HG03025 (cell line): Measurements from ENCODE around the gene UBL4A.

Source experiments
- ATAC-seq: cut with Tn5 transposase; IDR thresholded peaks from one replicate; pipeline ENCODE4 v1.9.1; 2021; ENCODE audit warnings: mild to moderate bottlenecking, moderate library complexity; ENCODE audit not compliant: unreplicated experiment, low FRiP score

UBL4A gene

DNA sequence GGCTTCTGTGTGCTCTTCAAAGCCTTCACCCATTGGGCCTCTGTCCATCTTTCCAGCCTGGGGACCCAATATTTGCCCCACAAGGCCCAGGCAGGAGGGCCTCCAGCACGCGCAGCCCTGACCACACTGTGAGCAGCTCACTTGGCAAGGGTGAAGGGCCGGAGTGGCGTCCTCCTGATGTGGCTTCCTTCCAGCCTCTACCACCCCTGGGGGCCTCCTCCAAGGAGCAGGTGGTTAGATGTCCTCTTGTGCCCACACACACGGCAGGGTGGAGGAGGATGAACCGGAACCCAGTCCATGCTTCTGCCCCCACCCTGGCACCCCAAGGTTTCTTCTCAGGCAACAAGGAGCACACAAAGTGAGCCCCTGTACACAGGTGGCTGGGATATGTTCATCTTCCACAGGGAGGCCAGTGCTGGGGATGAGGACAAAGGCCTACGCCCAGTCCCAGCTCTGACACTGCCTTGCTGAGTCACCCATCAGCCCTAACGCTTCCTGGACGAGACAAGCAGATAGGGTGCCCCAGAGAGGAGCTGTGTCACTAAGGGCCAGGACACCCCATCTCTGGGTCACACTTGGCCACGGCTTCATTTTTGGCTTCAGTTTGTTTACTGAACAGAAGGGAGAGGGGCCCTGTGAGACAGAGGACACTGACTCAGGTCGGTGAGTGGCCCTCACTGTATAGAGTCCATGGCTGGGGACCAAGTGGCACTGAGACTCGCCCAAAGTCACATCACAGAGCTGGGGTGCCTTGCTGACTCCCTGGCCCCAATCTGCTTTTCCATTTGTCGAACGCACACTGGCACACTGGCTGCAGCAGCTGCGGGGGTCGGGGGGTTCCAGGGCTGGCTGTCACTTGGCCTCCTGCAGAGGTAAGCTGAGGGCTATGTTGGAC, 1.9 kb downstream of the UBL4A start:
- no peak for ATAC-seq

DNA sequence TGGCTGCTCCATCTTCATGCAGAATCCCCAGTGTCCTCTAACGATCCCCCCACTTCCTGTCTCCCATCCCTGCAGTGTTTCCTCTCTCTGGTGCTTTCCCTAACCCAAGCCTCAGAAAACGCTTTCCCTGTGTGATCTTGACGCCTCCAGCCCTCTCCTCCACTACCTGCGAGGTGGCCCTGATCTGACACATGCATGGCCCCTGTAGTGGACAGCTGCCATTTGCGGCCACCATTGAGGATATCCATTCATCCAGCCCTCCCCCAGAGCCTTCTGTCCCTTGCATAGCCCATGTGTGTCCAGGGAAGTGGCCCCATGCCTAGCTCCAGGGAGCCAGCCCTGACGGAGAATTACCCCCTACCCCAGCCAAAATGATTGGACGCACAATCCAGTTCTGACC, 3.1 kb downstream of the UBL4A start:
- no peak for ATAC-seq

DNA sequence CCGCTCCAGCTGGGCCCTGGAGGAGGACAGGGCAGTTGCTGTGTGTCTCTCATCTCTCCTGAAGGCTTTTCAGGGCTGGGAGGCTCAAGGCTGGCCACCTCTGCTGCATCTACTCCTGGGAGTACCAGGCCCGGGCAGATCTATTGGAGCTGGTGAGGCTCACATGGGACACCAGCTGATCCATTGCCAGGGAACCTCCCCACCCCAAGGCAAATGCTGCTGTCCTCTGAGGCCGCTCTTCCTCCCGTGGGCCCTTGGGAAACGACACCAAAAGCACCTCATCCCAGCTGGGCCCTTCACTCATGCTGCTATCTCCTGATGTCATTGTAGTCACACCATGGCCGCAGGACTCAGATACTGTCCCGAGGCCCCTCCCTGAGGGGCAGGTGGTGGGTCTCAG, 3.6 kb downstream of the UBL4A start:
- no peak for ATAC-seq

DNA sequence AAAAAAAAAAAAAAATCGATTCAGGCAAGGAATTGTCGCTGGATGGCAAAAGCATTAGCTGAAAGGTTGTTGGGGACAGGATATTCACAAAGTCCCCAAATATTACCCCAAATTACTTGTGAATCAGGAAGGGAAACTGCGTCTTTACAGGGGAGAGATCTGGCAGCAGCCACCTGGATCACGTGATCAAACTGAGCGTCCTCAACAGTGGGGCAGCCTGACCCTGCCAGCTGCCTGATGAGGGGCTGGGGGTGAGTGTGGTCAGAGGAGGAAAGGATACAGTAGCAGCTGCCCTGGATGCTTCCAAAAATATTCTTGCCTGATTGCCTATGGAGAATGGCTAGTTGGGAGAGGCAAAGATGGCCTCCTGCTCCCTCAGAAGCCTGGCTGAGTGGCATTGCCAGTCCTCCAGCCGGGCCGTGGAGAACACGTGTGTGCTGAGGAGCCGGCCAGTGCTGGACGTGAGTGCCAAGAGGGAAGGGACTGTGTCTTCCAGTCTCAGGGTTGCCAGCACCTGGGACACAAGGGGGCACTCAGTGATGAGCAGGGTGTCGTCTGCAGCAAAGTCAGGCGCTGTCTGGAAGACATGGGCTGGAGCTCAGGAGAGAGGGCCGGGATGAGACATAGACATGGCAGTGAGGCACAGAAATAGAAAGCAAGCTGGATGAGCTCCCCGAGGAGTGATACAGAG, 4.4 kb downstream of the UBL4A start:
- no peak for ATAC-seq

DNA sequence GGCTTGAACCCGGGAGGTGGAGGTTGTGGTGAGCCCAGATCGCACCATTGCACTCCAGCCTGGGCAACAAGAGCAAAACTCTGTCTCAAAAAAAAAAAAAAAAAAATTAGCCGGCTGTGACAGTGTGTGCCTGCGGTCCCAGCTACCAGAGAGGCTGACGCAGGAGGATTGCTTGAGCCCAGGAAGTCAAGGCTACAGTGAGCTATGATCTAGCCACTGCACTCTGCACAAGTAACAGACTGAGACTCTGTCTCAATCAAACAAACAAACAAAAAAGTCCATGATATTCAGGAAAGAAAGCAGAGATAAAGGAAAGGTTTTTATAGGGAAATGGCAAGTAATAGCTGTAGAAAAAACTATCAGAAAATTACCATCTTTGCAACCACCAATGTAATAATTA, 5.2 kb downstream of the UBL4A start:
- no peak for ATAC-seq

DNA sequence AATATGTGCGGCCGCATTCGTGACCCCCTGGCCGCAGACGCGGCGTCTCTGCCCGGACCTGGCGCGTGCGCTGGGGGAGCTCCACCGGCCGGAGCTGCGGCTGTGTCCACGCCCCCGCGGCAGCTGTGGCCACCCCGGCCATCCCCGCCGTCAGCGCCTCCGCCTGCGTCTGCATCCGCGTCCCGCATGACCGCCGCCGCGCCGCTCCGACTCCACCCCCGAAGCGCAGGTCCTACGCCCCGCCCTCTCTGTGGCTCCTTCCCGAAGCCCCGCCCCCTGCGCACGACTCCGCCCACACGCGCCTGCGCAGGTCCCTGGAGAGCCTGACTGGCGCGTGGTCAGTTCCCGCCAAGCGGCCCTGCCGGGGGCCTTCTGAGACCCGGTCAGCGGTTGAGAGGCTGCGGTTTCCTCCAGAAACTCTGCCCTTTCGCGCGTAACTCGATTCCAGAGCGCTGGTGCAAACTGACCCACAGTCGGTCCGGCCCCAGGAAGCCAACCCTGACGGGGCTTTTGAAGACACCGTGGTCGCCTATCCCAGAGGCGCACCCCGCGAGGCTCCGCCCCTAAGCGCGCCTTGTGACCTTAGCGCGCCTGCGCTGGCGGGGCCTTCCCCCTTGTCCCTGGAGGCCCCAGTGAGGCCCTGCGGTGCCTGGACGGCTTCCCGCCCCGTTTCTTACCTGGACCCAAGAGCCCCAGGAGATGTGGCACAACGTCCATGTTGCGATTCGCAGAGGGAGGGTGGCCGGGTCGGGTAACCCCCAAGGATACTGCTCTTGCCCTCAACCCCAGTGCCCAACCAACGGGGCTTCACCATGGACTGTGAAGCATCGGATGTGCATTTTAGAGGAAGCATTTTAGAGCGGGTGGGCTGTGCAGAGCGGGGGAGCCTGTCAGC, 7.4 kb downstream of the UBL4A start, which contains the start of gene LAGE3:
Gene LAGE3, minus strand, starts transcription at position 554 of the 895 bp plus-strand sequence. Its CDS starts 366 bp downstream, at position 188.
- peak; percentile 75 for ATAC-seq

DNA sequence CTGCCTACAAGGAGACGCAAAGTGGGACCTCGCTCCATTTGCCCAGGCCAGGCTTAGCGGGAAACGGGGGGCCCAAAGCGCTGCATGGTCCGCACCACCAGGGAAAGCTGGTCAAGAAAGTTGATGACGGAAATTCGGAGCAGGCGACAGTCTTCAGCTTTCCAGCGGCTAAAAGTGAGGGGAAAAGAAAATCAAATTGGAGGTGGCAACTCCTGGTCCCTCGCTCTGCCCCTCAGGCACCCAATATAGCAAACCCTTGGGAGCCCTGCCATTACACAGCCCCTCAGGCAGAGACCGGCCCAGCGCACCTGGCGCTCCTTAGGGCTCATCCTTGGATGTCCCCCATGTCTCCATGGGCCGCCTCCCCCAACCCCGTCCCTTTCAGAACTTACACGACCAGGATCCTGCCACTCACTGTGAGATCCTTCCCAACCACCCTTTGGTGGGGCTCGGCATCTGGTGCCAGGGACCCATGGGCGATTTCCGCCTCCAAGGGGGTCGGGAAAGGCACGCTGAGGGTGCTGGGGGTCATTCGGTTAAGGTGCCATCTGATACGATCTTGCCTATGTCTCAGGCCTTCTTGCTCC, 8.4 kb downstream of the UBL4A start:
- ATAC-seq = no peak

DNA sequence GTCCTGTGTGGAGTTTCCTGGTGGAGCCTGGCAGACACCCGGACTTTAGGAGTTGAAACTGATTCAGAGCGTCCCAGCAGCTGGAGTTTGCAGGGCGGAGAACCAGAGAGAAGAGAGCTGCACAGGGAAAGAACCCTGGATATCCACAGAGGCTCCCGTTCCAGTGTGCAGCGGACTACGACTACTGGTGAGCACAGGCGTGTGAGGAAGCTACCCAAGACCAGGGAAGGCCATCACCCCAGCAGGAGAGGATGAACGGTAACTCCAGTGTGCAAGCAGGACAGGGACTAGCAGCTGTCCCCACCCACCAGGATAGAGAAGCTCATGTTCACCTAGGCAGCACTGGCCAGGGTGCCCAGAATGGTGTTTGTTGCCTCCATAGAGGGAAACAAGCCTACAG, 9.6 kb downstream of the UBL4A start:
- no peak for ATAC-seq

DNA sequence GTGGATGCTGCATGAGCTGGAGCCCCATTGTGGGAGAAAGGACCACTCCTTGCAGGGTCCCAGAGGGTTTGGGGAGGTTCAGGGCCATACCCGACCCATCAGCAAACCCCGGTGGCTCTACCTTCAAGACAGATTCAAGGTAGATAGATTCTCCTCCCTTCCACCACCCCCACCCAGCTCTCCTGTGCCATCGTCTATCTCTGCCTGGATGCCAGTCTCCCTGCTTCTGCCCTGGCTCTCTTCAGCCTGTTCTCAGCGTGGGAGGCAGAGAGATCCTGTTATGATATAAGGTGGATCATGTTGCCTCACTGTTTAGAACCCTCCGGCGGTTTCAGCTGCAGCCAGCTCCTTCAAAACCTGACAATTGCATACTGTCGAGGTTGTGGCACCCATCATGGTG, 12.7 kb downstream of the UBL4A start:
- no peak for ATAC-seq

DNA sequence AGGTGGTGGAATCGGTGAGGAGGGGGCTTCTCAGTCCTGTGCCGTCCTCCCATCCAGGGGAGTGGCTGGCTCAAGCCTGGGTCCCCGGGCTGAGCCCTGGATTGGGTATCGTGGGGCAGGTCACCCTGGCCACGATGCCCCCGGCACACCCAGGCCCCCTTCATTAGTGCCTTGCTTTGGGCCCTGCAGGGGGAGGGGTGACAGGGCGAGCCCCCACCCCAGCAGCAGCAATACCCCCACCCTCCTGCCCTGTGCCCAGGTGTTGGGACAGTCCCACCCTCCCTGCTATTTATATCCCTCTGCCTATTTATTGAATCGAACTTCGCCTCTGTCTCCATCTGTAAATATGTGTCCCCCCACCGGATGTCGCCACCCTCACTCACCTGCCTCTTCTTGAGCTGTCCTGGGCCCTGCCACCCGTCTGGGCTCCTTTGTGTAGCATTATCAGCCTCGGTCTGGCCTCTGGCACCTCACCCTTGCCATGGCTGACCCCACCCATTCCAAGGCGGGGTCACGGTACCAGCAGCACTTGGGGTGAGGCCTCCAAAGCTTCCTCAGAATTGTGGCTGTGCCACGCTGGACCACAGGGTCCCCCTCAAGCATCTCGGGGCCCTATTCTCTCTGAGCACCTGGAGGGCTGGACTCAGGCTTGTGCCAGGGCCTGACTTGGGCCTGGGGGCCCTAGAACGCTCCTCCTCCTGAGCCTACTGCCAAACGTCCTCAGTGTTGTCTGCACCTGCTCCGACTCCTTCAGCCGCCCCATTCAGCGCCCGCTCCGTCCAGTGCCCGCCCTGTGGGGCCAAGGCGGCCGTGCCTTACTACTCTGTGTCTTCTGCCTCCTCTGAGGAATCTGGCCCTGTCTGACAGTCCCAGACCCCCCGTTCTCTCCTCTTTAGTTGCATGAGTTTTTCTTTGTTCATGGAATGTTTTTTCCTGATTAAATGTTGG, 13.5 kb downstream of the UBL4A start:
- ATAC-seq = no peak

DNA sequence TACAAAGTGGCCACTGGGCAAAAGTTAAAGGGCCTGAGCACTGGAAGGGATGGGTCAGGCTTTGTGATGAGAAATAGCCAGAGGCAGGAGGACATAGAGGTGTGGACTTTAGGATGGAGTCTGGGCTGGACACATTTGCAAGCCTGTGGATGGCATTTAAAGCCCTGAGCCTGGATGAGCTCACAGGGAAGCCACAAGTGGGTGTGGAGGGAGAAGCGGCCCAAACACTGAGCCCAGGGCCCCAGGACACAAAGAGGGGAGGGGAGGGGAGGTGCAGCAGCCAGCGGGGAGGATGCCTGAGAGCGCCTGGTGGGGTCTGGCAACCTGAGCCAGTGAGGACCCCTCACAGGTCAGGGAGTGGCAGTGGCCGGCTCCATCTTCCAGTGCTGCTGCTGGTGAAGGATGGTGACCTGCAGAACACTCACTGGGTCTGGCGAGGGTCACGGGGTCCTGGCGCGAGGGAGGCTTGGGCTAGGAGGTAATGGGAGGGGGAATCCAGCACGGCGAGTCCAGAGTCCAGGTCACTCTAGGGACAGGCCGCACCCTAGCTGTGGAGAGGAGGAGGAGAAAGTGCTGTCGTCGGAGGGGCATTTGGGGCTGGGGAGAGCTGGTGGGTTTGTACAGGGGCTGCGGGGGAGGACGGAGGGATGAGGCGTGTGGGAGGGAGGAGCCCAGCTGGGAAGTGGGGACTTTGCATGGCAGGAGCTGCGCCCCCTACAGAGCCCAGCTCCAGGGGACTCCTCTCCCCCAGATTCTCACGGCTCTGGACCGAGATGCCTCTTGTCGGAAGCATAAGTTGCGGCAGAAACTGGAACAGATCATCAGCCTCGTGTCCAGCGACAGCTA, 14.4 kb downstream of the UBL4A start:
- no peak for ATAC-seq

DNA sequence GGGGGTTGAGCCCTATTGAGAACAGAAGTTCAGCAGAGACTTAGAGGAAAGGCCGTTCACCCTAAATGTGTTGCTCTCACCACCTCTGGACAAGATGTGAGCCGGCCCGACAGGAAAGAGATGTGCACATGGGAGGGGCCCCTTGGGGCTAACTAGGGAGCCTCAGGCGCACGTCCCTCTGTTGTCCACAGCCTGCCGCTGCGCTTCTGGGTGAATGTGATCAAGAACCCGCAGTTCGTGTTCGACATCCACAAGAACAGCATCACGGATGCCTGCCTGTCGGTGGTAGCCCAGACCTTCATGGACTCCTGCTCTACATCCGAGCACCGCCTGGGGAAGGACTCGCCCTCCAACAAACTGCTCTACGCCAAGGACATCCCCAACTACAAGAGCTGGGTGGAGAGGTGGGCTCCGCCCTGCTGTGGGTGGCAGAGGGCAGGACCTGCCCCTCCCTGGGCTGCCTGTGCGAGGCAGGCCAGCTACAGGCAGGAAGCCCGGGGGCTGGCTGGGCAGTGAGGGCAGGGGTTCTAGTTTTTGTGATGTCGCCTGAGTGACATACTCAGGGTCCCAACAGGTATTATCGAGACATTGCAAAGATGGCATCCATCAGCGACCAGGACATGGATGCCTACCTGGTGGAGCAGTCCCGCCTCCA, 15.4 kb downstream of the UBL4A start:
- ATAC-seq = no peak

DNA sequence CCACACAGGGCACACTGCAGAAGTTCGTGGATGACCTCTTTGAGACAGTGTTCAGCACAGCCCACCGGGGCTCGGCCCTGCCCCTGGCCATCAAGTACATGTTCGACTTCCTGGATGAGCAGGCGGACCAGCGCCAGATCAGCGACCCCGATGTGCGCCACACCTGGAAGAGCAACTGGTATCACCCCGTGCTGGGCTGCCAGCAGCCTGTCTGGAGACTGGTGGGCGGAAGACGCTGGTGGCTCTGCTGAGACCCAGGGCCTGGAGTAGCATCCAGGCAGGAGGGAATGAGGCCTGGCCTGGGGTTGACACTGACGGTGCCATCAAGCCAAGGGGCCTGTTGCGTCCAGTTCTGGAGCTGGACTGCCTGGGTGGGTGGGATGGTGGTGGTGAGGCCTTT, 16.0 kb downstream of the UBL4A start:
- no peak for ATAC-seq

DNA sequence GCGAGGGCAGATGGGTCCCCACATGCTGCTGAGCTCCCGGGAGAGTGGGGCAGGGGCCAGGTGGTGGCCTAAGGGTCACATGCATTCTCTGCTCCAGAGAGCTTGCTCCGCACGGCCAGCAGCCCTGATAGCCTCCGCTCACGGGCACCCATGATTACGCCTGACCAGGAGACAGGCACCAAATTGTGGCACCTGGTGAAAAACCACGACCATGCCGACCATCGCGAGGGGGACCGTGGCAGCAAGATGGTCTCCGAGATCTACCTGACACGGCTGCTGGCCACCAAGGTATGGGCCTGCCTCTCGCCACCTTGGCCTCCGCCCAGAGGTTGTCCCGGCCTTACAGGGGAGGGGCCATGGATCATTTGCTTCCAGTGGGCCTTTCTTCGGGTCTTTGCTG, 16.5 kb downstream of the UBL4A start:
- ATAC-seq = no peak

DNA sequence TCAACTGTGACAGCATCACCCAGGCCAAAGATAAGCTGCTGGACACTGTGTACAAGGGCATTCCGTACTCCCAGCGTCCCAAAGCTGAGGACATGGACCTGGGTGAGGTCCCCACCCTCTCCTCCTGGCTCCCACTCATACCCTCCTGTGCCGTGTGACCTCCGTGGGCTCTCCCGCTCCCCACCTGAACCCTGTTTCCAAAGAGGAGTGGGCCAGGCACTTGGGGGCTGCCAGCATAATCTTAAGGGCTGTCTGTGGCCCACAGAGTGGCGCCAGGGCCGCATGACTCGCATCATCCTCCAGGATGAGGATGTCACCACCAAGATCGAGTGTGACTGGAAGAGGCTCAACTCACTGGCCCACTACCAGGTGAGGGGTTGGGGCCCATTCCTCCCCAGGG, 17.3 kb downstream of the UBL4A start:
- no peak for ATAC-seq

DNA sequence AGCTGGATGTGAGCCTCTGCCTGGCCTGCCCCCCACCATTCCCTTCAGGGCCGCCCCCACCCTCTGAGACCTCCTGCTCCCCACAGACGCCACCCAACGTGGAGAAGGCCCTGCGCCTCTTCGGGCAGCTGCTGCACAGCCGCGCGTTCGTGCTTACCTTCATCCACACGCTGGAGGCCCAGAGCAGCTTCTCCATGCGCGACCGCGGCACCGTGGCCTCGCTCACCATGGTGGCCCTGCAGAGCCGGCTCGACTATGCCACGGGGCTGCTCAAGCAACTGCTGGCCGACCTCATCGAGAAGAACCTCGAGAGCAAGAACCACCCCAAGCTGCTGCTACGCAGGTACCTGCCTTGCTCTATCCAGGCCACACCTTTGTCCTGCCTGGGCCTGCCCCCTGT, 18.2 kb downstream of the UBL4A start:
- no peak for ATAC-seq

DNA sequence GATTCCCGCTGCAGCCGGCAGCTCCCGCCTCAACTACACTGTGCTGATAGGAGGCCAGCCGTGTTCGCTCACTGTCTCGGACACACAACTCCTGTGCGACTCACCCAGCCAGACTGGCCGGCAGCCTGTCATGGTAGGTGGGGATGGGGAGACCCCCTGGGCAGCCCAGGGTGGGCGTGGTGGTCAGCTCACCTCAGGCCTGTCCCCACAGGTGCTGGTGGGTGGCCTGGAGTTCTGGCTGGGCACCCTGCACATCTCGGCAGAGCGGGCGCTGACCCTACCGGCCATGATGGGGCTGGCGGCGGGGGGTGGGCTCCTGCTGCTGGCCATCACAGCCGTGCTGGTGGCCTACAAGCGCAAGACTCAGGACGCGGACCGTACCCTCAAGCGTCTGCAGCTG, 18.9 kb downstream of the UBL4A start:
- ATAC-seq = no peak

DNA sequence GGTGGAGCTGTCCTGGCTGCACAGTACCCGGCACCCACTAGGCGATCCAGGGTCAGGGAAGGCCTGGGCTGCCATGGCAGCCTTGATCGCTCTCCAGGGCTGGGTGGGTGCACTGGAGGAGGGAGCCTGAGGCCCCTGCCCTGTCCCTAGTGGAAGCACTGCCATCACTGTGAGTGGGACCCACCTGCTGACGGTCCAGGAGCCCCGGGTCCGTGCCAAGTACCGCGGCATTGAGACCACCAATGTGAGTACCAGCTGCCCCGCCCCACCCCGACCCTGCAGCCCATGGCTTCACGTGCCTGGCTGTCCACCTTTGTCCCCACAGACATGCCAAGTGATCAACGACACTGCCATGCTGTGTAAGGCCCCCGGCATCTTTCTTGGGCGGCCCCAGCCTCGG, 19.5 kb downstream of the UBL4A start:
- no peak for ATAC-seq
